OCI-LY7 (cell line): Measurements from ENCODE around the gene RCN2. TPM values are rescaled to one million over a fixed set of nuclear protein-coding genes. Genes with fewer than 3 reads are reported as not detected.
A peak's percentile ranks its signal among the peaks of the same experiment; 100 is the strongest.

Experiments used
- BruUV-seq: library from RNA; stranded (reverse); fragments of 400-500 nt; replicated peaks from 2 replicates; lab custom pipeline; 2021; lab: Mats Ljungman, UMichigan
- CTCF ChIA-PET: fragments of 300-600 bp; sonication (Branson Sonifier 250); formaldehyde crosslinking; loops from one replicate; lab custom pipeline; 2022; ENCODE audit warnings: antibody characterized with exemption; ENCODE audit not compliant: unreplicated experiment; lab: Charles Lee
- POLR2A ChIA-PET: fragments of 300-600 bp; sonication (Branson Sonifier 250); formaldehyde crosslinking; loops from one replicate; lab custom pipeline; 2022; ENCODE audit warnings: antibody characterized with exemption; lab: Charles Lee
- DNase-seq: peaks from one replicate; pipeline ENCODE4 v3.0.0-alpha.2; 2015; ENCODE audit warnings: low spot score
- H2AFZ ChIP-seq: fragments of 200-600 bp; sonication (generic), shearing (Covaris generic); 2 replicates; pipeline ENCODE4 v1.6.1; 2014; ENCODE audit warnings: mild to moderate bottlenecking, antibody characterized with exemption, low read length, moderate library complexity
- H3K27ac ChIP-seq: fragments of 200-600 bp; sonication (generic); 2 replicates; pipeline ENCODE4 v1.5.1; 2014; ENCODE audit warnings: mixed run types, low read depth, mild to moderate bottlenecking, moderate library complexity, low read length, inconsistent platforms; ENCODE audit not compliant: poor library complexity, severe bottlenecking
- H3K36me3 ChIP-seq: fragments of 200-600 bp; sonication (generic); 2 replicates; pipeline ENCODE4 v1.6.1; 2014; ENCODE audit warnings: mild to moderate bottlenecking, antibody characterized with exemption, low read length, moderate library complexity, mixed read lengths; ENCODE audit not compliant: insufficient read depth
- H3K4me1 ChIP-seq: fragments of 200-600 bp; sonication (generic); 2 replicates; pipeline ENCODE4 v1.5.1; 2014; ENCODE audit warnings: mild to moderate bottlenecking, low read length; ENCODE audit not compliant: insufficient read depth, poor library complexity, severe bottlenecking
- H3K4me2 ChIP-seq: fragments of 200-600 bp; sonication (generic); 2 replicates; pipeline ENCODE4 v1.6.1; 2014; ENCODE audit warnings: mild to moderate bottlenecking, low read length
- H3K4me3 ChIP-seq: fragments of 200-600 bp; sonication (generic); 2 replicates; pipeline ENCODE4 v1.5.1; 2014; ENCODE audit warnings: mild to moderate bottlenecking, low read depth, low read length; ENCODE audit not compliant: poor library complexity, severe bottlenecking
- H3K79me2 ChIP-seq: fragments of 200-600 bp; sonication (generic); 2 replicates; pipeline ENCODE4 v1.6.1; 2016; ENCODE audit warnings: low read depth, mild to moderate bottlenecking, low read length, moderate library complexity, mixed read lengths; ENCODE audit not compliant: insufficient read depth
- H3K9me2 ChIP-seq: fragments of 200-600 bp; sonication (generic); 2 replicates; pipeline ENCODE4 v1.6.1; 2016; ENCODE audit warnings: mild to moderate bottlenecking, low read length, mixed read lengths; ENCODE audit not compliant: insufficient read depth
- H3K9me3 ChIP-seq: fragments of 200-600 bp; sonication (generic); 2 replicates; pipeline ENCODE4 v1.6.1; 2014; ENCODE audit warnings: mild to moderate bottlenecking, mixed run types, low read length, mixed read lengths
- H4K20me1 ChIP-seq: fragments of 200-600 bp; sonication (generic); 2 replicates; pipeline ENCODE4 v1.6.1; 2014; ENCODE audit warnings: mild to moderate bottlenecking, antibody characterized with exemption, low read length, moderate library complexity, mixed read lengths; ENCODE audit not compliant: insufficient read depth
- EZH2phosphoT487 ChIP-seq: fragments of 200-600 bp; sonication (generic); IDR thresholded peaks from 2 replicates; pipeline ENCODE4 v1.6.1; 2018; ENCODE audit warnings: low read depth, borderline replicate concordance, mild to moderate bottlenecking, mixed run types, antibody characterized with exemption, low read length, moderate library complexity, mixed read lengths
- intact Hi-C: fragments of 100-400 bp; cut with micrococcal nuclease; formaldehyde crosslinking; loops from one replicate; pipeline ENCODE4 v1.10.0; 2022; ENCODE audit not compliant: unreplicated experiment
- total RNA-seq, 2 experiments: library from RNA; depleted of rRNA in 1 of 2; stranded (reverse); fragments of >200 nt in 1 of 2; shearing (Covaris generic) in 1 of 2; gene quantifications; 2 replicates each; pipeline ENCODE4 v1.2.3, GENCODE V29; 2014 to 2022
- TF ChIP-seq, protein P1 (sequence below): fragments of 200-600 bp; sonication (generic); conservative IDR thresholded peaks from 2 replicates; pipeline ENCODE4 v1.5.1; 2014; ENCODE audit warnings: mild to moderate bottlenecking, antibody characterized with exemption, low read length, moderate library complexity, mixed read lengths

Gene RCN2
- total RNA-seq, 2 experiments from 2014 or later, result 32.8 to 39.1 TPM

DNA sequence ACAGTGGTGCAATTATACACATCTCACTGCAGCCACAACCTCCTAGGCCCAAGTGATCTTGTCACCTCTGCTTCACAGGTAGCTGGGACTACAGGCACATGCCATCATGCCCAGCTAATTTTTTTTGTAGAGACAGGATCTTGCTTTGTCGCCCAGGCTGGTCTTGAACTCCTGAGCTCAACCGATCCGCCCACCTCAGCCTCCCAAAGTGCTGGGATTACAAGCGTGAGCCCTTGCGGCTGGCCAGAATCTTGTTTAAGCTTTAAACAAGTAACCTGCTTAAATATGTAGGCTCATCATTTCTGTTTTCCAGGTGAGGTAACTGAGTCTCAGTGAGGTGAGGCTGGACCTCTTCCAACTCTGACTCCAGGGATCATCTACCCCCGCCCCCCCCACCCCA lies 55.7 kb downstream of the RCN2 start:
- CTCF ChIA-PET, result interaction anchor here (0.7 kb wide), 1 partner anchor 8 kb away, joined by 5 read pairs; no protein-coding TSS in a partner anchor
- no peak overlapping the region for H3K27ac ChIP-seq

GRCh38 chr15:76987896-76988860 lies 56.6 kb downstream of the RCN2 start:
- peak overlapping the region; percentile 23; the same call in 1 of the 2 replicates for H3K4me2 ChIP-seq
- H3K36me3 ChIP-seq, result no peaks in the 10 kb centered on the region
- no peaks in the 10 kb centered on the region for H3K79me2 ChIP-seq
- no peaks in the 10 kb centered on the region for H4K20me1 ChIP-seq
- peak; percentile 27 for DNase-seq
- no peaks in the 10 kb centered on the region for H3K9me3 ChIP-seq
- no peak overlapping the region for H3K27ac ChIP-seq
- POLR2A ChIA-PET, result interaction anchor here (0.5 to 1.0 kb wide), 3 partner anchors 7 to 10 kb away, joined by 3 to 4 read pairs (median 3); no protein-coding TSS in a partner anchor
- H3K4me1 ChIP-seq, result peaks cover 12% of the 10 kb centered on the region
- no peaks in the 10 kb centered on the region for H3K9me2 ChIP-seq
- intact Hi-C loops, result no loop called here
- CTCF ChIA-PET, result interaction anchor here (0.7 kb wide), 1 partner anchor 9 kb away, joined by 5 read pairs; no protein-coding TSS in a partner anchor
- peak overlapping the region; percentile 78 for H2AFZ ChIP-seq
- no peak for TF ChIP-seq EZH2phosphoT487
- TF ChIP-seq, protein P1, sequence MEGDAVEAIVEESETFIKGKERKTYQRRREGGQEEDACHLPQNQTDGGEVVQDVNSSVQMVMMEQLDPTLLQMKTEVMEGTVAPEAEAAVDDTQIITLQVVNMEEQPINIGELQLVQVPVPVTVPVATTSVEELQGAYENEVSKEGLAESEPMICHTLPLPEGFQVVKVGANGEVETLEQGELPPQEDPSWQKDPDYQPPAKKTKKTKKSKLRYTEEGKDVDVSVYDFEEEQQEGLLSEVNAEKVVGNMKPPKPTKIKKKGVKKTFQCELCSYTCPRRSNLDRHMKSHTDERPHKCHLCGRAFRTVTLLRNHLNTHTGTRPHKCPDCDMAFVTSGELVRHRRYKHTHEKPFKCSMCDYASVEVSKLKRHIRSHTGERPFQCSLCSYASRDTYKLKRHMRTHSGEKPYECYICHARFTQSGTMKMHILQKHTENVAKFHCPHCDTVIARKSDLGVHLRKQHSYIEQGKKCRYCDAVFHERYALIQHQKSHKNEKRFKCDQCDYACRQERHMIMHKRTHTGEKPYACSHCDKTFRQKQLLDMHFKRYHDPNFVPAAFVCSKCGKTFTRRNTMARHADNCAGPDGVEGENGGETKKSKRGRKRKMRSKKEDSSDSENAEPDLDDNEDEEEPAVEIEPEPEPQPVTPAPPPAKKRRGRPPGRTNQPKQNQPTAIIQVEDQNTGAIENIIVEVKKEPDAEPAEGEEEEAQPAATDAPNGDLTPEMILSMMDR, result no peak
- BruUV-seq, result no TSS peak
- H3K4me3 ChIP-seq, result no peak overlapping the region

More for the DNA sequence above, 55.7 kb downstream of the RCN2 start:
- peaks cover 12% of the 10 kb centered on the region for H3K4me1 ChIP-seq
- no peaks in the 10 kb centered on the region for H4K20me1 ChIP-seq
- no peak for DNase-seq
- no peaks in the 10 kb centered on the region for H3K9me2 ChIP-seq
- H2AFZ ChIP-seq, result no peak overlapping the region
- POLR2A ChIA-PET, result no interaction called here
- TF ChIP-seq, protein P1, result no peak
- no peak for TF ChIP-seq EZH2phosphoT487
- no peaks in the 10 kb centered on the region for H3K36me3 ChIP-seq
- H3K9me3 ChIP-seq, result no peaks in the 10 kb centered on the region
- no TSS peak for BruUV-seq
- no peak overlapping the region for H3K4me2 ChIP-seq
- H3K4me3 ChIP-seq, result no peak overlapping the region
- H3K79me2 ChIP-seq, result no peaks in the 10 kb centered on the region
- intact Hi-C loops, result no loop called here
